NB4 (cell line): ENCODE results near the gene GID8.

ENCODE experiments used
- CTCF ChIP-seq: IDR thresholded peaks from one replicate; pipeline ENCODE4 v1.5.1; 2012; ENCODE audit warnings: low read depth, low read length
- MAX ChIP-seq: IDR thresholded peaks from 2 replicates; pipeline ENCODE4 v1.6.1; 2011; ENCODE audit warnings: low read depth, low read length
- MYC ChIP-seq: IDR thresholded peaks from 2 replicates; pipeline ENCODE4 v1.6.1; 2011; ENCODE audit warnings: low read depth, low read length
- POLR2A ChIP-seq: IDR thresholded peaks from 2 replicates; pipeline ENCODE4 v1.6.1; 2011; ENCODE audit warnings: mild to moderate bottlenecking; ENCODE audit not compliant: insufficient read length; ENCODE audit errors: extremely low read depth

GRCh38 chr20:62987114-62987513 lies 49.2 kb downstream of the GID8 start:
- no peak for TF ChIP-seq POLR2A
- TF ChIP-seq CTCF = no peak
- no peak for TF ChIP-seq MAX
- TF ChIP-seq MYC = no peak
